B cell (primary cell): ENCODE data around the gene ZDHHC24.

Experiments
- EZH2 ChIP-seq: IDR thresholded peaks from 2 replicates; pipeline ENCODE4 v1.6.1; 2012; ENCODE audit warnings: borderline replicate concordance, low read depth, mild to moderate bottlenecking, moderate library complexity, low read length; ENCODE audit not compliant: insufficient read depth, poor library complexity, severe bottlenecking
- TF ChIP-seq, protein P1 (sequence below): fragments of 200-600 bp; IDR thresholded peaks from one replicate; pipeline ENCODE4 v1.8.0; 2022; ENCODE audit warnings: antibody characterized with exemption, mild to moderate bottlenecking

DNA sequence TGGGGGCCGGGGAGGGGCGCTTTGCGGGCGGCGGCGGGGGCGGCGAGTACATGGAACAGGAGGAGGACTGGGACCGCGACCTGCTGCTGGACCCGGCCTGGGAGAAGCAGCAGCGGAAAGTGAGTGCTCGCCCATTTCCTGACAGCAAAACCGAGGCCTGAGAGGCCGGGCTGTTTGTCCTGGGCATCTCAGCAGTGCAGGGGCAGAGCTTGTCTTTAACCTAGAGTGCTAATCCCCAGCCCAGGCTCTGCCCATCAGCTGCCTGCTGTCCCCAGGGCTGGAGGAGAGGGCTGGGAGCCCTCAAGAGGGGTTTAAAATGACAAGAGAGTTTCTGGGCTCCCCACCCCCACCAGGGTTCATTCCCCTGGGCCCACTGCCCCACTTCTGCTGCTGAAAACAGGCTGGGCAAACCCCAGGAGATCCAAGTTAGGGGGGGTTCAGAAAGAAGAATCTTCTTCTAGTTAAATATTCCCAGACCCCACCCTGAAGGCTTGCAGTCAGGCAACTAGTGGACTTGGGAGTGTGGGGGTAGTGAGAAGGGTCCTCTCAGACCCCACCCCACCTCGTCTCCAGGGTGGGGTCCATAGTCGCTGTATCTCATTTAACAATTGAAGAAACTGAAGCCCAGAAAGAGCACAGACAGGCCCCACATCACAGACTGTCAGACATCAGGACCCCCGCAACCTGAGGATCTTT, 1.3 kb upstream of the ZDHHC24 start:
- TF ChIP-seq, protein P1, sequence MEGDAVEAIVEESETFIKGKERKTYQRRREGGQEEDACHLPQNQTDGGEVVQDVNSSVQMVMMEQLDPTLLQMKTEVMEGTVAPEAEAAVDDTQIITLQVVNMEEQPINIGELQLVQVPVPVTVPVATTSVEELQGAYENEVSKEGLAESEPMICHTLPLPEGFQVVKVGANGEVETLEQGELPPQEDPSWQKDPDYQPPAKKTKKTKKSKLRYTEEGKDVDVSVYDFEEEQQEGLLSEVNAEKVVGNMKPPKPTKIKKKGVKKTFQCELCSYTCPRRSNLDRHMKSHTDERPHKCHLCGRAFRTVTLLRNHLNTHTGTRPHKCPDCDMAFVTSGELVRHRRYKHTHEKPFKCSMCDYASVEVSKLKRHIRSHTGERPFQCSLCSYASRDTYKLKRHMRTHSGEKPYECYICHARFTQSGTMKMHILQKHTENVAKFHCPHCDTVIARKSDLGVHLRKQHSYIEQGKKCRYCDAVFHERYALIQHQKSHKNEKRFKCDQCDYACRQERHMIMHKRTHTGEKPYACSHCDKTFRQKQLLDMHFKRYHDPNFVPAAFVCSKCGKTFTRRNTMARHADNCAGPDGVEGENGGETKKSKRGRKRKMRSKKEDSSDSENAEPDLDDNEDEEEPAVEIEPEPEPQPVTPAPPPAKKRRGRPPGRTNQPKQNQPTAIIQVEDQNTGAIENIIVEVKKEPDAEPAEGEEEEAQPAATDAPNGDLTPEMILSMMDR = no peak
- TF ChIP-seq EZH2 = no peak
